HepG2 (cell line): ENCODE data around the gene HMCN1. TPM values are rescaled to one million over a fixed set of nuclear protein-coding genes. Genes with fewer than 3 reads are reported as not detected.

ENCODE experiments used
- ATAC-seq: fragments of 200-7000 bp; cut with Tn5 transposase; 3 replicates; pipeline ENCODE4 v1.9.1; 2020; ENCODE audit warnings: mild to moderate bottlenecking, moderate library complexity
- BruUV-seq: library from RNA; stranded (reverse); fragments of 400-500 nt; replicated peaks from 2 replicates; lab custom pipeline; 2021; lab: Mats Ljungman, UMichigan
- CTCF ChIA-PET: fragments of 300-600 bp; formaldehyde crosslinking; extraction: SDS; loops from one replicate; lab custom pipeline; 2021; ENCODE audit warnings: low total read pairs, inconsistent platforms, low intra/inter-chr PET ratio; lab: Yijun Ruan, JAX
- POLR2A ChIA-PET: fragments of 350-600 bp; sonication (Branson Sonifier 250); formaldehyde crosslinking; loops from one replicate; lab custom pipeline; 2020; ENCODE audit warnings: antibody characterized with exemption, inconsistent platforms; lab: Yijun Ruan, JAX
- DNase-seq: peaks from one replicate; pipeline ENCODE4 v3.0.0-alpha.2; 2015; ENCODE audit warnings: low spot score
- FAIRE-seq: peaks from 3 replicates; lab custom pipeline; 2011; peaks lifted over from hg19 to GRCh38; lab: Jason Lieb, UNC
- H2AFZ ChIP-seq: one replicate; pipeline ENCODE4 v1.6.1; 2011; ENCODE audit warnings: low read length, inconsistent platforms
- H3K27ac ChIP-seq: fragments of 300-600 bp; 3 replicates; pipeline ENCODE4 v1.8.0; 2011; ENCODE audit warnings: mixed run types, mild to moderate bottlenecking, mixed read lengths, low read length, inconsistent platforms; ENCODE audit not compliant: insufficient read depth; ENCODE audit errors: extremely low read length
- H3K27me3 ChIP-seq, 2 experiments: fragments of 200-600 bp in 1 of 2; 2 replicates in 1 of 2; 3 replicates in 1 of 2; pipeline versions ENCODE4 v1.6.0 to v1.8.0; 2011; ENCODE audit warnings: low read length in 2 of 2, mild to moderate bottlenecking in 2 of 2, moderate library complexity in 2 of 2, inconsistent platforms in 1 of 2; ENCODE audit not compliant: insufficient read depth in 2 of 2, control insufficient read depth in 1 of 2
- H3K36me3 ChIP-seq, 2 experiments: fragments of 200-600 bp in 1 of 2; replicated peaks in 1 of 2; 2 replicates in 1 of 2; 3 replicates in 1 of 2; pipeline versions ENCODE4 v1.5.1 to v1.8.0; 2011; ENCODE audit warnings: low read length in 2 of 2, inconsistent platforms in 1 of 2; ENCODE audit not compliant: insufficient read depth in 2 of 2, control insufficient read depth in 1 of 2
- H3K4me1 ChIP-seq: 2 replicates; pipeline ENCODE4 v1.5.1; 2012; ENCODE audit warnings: low read length, inconsistent platforms; ENCODE audit not compliant: insufficient read depth
- H3K4me2 ChIP-seq: 2 replicates; pipeline ENCODE4 v1.6.0; 2011; ENCODE audit warnings: low read depth, low read length, inconsistent platforms
- H3K4me3 ChIP-seq, 3 experiments: fragments of 200-600 bp in 1 of 3; sonication (generic), shearing (Covaris generic) in 1 of 3; replicated peaks in 1 of 3; 2 replicates each; pipeline ENCODE4 v1.5.1; 2011 to 2016; ENCODE audit warnings: low read length in 3 of 3, inconsistent platforms in 2 of 3, low read depth in 2 of 3, mild to moderate bottlenecking in 2 of 3, control low read depth in 1 of 3, mixed read lengths in 1 of 3; ENCODE audit not compliant: insufficient read depth in 1 of 3
- H3K79me2 ChIP-seq: one replicate; pipeline ENCODE4 v1.6.1; 2011; ENCODE audit warnings: low read length, inconsistent platforms; ENCODE audit not compliant: insufficient read depth
- H3K9ac ChIP-seq: 2 replicates; pipeline ENCODE4 v1.6.0; 2011; ENCODE audit warnings: mild to moderate bottlenecking, low read depth, low read length, inconsistent platforms; ENCODE audit not compliant: insufficient read depth
- H3K9me3 ChIP-seq: 2 replicates; pipeline ENCODE4 v1.5.1; 2012; ENCODE audit warnings: mild to moderate bottlenecking, low read length
- H4K20me1 ChIP-seq: 2 replicates; pipeline ENCODE4 v1.6.0; 2011; ENCODE audit warnings: inconsistent platforms, mild to moderate bottlenecking, low read length, moderate library complexity; ENCODE audit not compliant: insufficient read depth
- CAMTA2 ChIP-seq: sonication (generic); formaldehyde crosslinking; IDR thresholded peaks from 2 replicates; pipeline ENCODE4 v1.4.0; 2020; ENCODE audit warnings: mild to moderate bottlenecking, missing genetic modification reagents, borderline replicate concordance
- FOXM1 ChIP-seq: sonication (generic); formaldehyde crosslinking; IDR thresholded peaks from 2 replicates; pipeline ENCODE4 v1.5.0; 2020; ENCODE audit warnings: missing genetic modification reagents
- HMGXB4 ChIP-seq, 2 experiments: sonication (generic) in 1 of 2; formaldehyde crosslinking in 1 of 2; IDR thresholded peaks; 2 replicates each; pipeline versions ENCODE4 v1.4.0 to v1.6.1; 2018 to 2020; ENCODE audit warnings: missing genetic modification reagents in 2 of 2, borderline replicate concordance in 1 of 2, low read depth in 1 of 2, mild to moderate bottlenecking in 1 of 2, missing biosample characterization in 1 of 2
- STAT5B ChIP-seq: sonication (generic); formaldehyde crosslinking; IDR thresholded peaks from 2 replicates; pipeline ENCODE4 v1.4.0; 2020; ENCODE audit warnings: missing genetic modification reagents
- TFDP2 ChIP-seq: sonication (generic); formaldehyde crosslinking; IDR thresholded peaks from 2 replicates; pipeline ENCODE4 v1.4.0; 2020; ENCODE audit warnings: missing genetic modification reagents
- THAP11 ChIP-seq: IDR thresholded peaks from 2 replicates; pipeline ENCODE4 v1.6.1; 2016; ENCODE audit warnings: missing biosample characterization, missing genetic modification reagents
- THAP7 ChIP-seq: sonication (generic); formaldehyde crosslinking; IDR thresholded peaks from 2 replicates; pipeline ENCODE4 v1.8.1; 2023; ENCODE audit warnings: mild to moderate bottlenecking, missing genetic modification reagents
- TRIM22 ChIP-seq: fragments of 450-650 bp; IDR thresholded peaks from 2 replicates; pipeline ENCODE4 v1.6.1; 2017
- ZNF275 ChIP-seq: sonication (generic); formaldehyde crosslinking; IDR thresholded peaks from 2 replicates; pipeline ENCODE4 v1.8.0; 2022; ENCODE audit warnings: missing genetic modification reagents, mild to moderate bottlenecking, inconsistent platforms, borderline replicate concordance
- ZNF589 ChIP-seq: sonication (generic); formaldehyde crosslinking; conservative IDR thresholded peaks from 2 replicates; pipeline ENCODE4 v1.8.0; 2022; ENCODE audit warnings: mild to moderate bottlenecking, moderate library complexity, missing genetic modification reagents
- ZNF724P ChIP-seq: sonication (generic); formaldehyde crosslinking; IDR thresholded peaks from 2 replicates; pipeline ENCODE4 v1.8.0; 2022; ENCODE audit warnings: missing genetic modification reagents, borderline replicate concordance
- WGBS: methylation state at CpG from one replicate; pipeline ENCODE4 v1.1.6; 2017; ENCODE audit warnings: low lambda C conversion rate; 5-methylcytosine and 5-hydroxymethylcytosine counted together
- in situ Hi-C: cut with HindIII; loops from 2 replicates; pipeline ENCODE4 v1.10.0; 2017; ENCODE audit warnings: low pct_unique_long_range_greater_than_20kb; ENCODE audit not compliant: extremely low pct_ligation_motif_present
- intact Hi-C: fragments of 100-400 bp; cut with micrococcal nuclease; formaldehyde crosslinking; loops from one replicate; pipeline ENCODE4 v1.10.0; 2022; ENCODE audit not compliant: unreplicated experiment
- polyA plus RNA-seq, 8 experiments: library from polyadenylated mRNA; depleted of rRNA in 3 of 8; stranded (reverse) in 7 of 8; unstranded in 1 of 8; fragments of >200 nt; fragmentation: Illumina TruSeq in 4 of 8; extraction: Trizol in 4 of 8; gene quantifications; 2 replicates each; pipeline versions ENCODE4 v1.2.1 to v1.2.3, GENCODE V29; 2011 to 2016; ENCODE audit warnings: low read depth in 4 of 8, missing spikeins in 1 of 8, mixed read lengths in 1 of 8; ENCODE audit not compliant: insufficient read depth in 1 of 8
- total RNA-seq, 5 experiments: library from RNA; depleted of rRNA; stranded (reverse); fragments of >200 nt; fragmentation: Illumina TruSeq; extraction: Trizol; gene quantifications; 2 replicates each; pipeline ENCODE4 v1.2.3, GENCODE V29; 2016; ENCODE audit warnings: low read depth in 1 of 5

The HMCN1 gene
- total and polyA plus RNA-seq, 2 of the 13 experiments (the other 11 are each of a cell fraction or from before 2014, with no cell fraction given): 0.03 TPM; not detected in 1

GRCh38 chr1:185916861-185917260 lies 182.7 kb downstream of the HMCN1 start:
- Histone ChIP-seq H3K4me2 (no peak overlapping the region), H2AFZ (no peak overlapping the region), H3K36me3 (no peaks in the 10 kb centered on the region), H3K4me1 (no peaks in the 10 kb centered on the region), H3K27ac (no peak overlapping the region), H3K27me3 (no peaks in the 10 kb centered on the region), H3K4me3 (no peak overlapping the region), H4K20me1 (no peaks in the 10 kb centered on the region), H3K79me2 (no peaks in the 10 kb centered on the region), H3K9me3 (no peaks in the 10 kb centered on the region), H3K9ac (no peak overlapping the region)
- CTCF ChIA-PET: no interaction called here
- TF ChIP-seq TFDP2 (CRISPR knock-in tag): no peak
- no peak for TF ChIP-seq ZNF724P
- TF ChIP-seq FOXM1 (CRISPR knock-in tag): no peak
- DNase-seq (no peak), ATAC-seq (no peak), FAIRE-seq (no peak)
- POLR2A ChIA-PET: no interaction called here
- in situ Hi-C loops (no loop called here), intact Hi-C loops (no loop called here)
- no TSS peak for BruUV-seq

DNA sequence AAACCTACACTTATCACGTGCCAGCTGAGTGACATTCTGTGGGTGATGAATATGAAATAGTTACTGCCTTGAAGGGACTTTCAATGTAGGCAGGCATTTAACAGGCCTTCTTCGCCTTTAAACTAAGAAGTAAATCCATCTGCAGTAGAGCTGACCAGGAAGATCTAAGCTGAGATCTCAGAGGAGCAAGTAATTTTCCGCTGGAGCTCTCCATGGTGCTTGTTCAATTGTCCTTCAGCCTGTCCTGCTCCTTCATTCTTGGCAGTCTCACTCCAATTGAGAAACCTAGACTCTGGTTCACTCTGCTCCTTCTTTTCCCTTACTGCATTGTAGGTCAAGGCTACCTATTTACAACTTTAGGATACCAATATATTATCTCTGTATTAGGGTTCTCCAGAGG lies 183.5 kb downstream of the HMCN1 start:
- ChIA-PET POLR2A (no interaction called here), CTCF (no interaction called here)
- intact Hi-C loops: no loop called here
- no peak overlapping the region for H3K27ac ChIP-seq
- 0% methylated on average over 3 of the region's 3 CpGs for WGBS
- no peaks in the 10 kb centered on the region for H3K4me1 ChIP-seq
- H3K9me3 ChIP-seq: no peaks in the 10 kb centered on the region
- H3K79me2 ChIP-seq: no peaks in the 10 kb centered on the region
- no TSS peak for BruUV-seq
- ATAC-seq (no peak), FAIRE-seq (no peak), DNase-seq (no peak)
- no peaks in the 10 kb centered on the region for H3K27me3 ChIP-seq
- H4K20me1 ChIP-seq: no peaks in the 10 kb centered on the region
- H3K36me3 ChIP-seq: no peaks in the 10 kb centered on the region
- H3K4me3 ChIP-seq: no peak overlapping the region
- in situ Hi-C loops: no loop called here
- H2AFZ ChIP-seq: no peak overlapping the region
- H3K4me2 ChIP-seq: no peak overlapping the region
- H3K9ac ChIP-seq: no peak overlapping the region
- TF ChIP-seq CAMTA2 (CRISPR knock-in tag) (no peak), THAP7 (CRISPR knock-in tag) (no peak), ZNF275 (CRISPR knock-in tag) (no peak), THAP11 (CRISPR knock-in tag) (no peak), STAT5B (CRISPR knock-in tag) (no peak), ZNF589 (CRISPR knock-in tag) (no peak), HMGXB4 (CRISPR knock-in tag; IDR thresholded peaks at IDR 0.05; ENCODE audit: borderline replicate concordance in 1 of 2, low read depth in 1 of 2) (no peak), TRIM22 (no peak)
